ENCODE results near the gene GRM7. TPM values are rescaled to one million over a fixed set of nuclear protein-coding genes. Genes with fewer than 3 reads are reported as not detected.

The GRM7 gene
- total RNA-seq, 2 experiments from 2014 or later: not detected

GRCh38 chr3:7201784-7202183 lies 340.9 kb downstream of the GRM7 start:
- ChIA-PET POLR2A (no interaction called here), CTCF (no interaction called here)
- Mint-ChIP-seq H3K36me3 (ENCODE audit: low read depth) (no peaks in the 10 kb centered on the region), H3K4me3 (no peak overlapping the region), H3K27me3 (no peaks in the 10 kb centered on the region), H3K9me3 (peaks cover 2% of the 10 kb centered on the region), H3K27ac (no peak overlapping the region), H3K4me1 (peaks cover 5% of the 10 kb centered on the region)
- DNase-seq: no peak

- Mint-ChIP-seq H3K4me1 (peaks cover 11% of the 10 kb centered on the region), H3K27ac (no peak overlapping the region), H3K4me3 (no peak overlapping the region), H3K36me3 (ENCODE audit: low read depth) (no peaks in the 10 kb centered on the region), H3K27me3 (no peaks in the 10 kb centered on the region), H3K9me3 (peaks cover 2% of the 10 kb centered on the region)
- CTCF ChIA-PET: no interaction called here
- no peak for DNase-seq
- POLR2A ChIA-PET: interaction anchor here (0.6 kb wide), 1 partner anchor 40 kb away, joined by 3 read pairs; no protein-coding TSS in a partner anchor
Observed at GRCh38 chr3:7203969-7204847, 343.3 kb downstream of the GRM7 start.

- Mint-ChIP-seq H3K27me3 (no peaks in the 10 kb centered on the region), H3K27ac (no peak overlapping the region), H3K4me3 (no peak overlapping the region), H3K36me3 (ENCODE audit: low read depth) (no peaks in the 10 kb centered on the region), H3K9me3 (peaks cover 2% of the 10 kb centered on the region), H3K4me1 (peaks cover 14% of the 10 kb centered on the region)
- DNase-seq: no peak
- ChIA-PET POLR2A (interaction anchor here (0.6 kb wide), 1 partner anchor 39 kb away, joined by 3 read pairs; no protein-coding TSS in a partner anchor), CTCF (no interaction called here)
Observed at GRCh38 chr3:7204848-7205156, 343.9 kb downstream of the GRM7 start.

- Mint-ChIP-seq H3K4me1 (peaks cover 14% of the 10 kb centered on the region), H3K9me3 (peaks cover 2% of the 10 kb centered on the region), H3K27me3 (no peaks in the 10 kb centered on the region), H3K36me3 (ENCODE audit: low read depth) (no peaks in the 10 kb centered on the region), H3K27ac (no peak overlapping the region), H3K4me3 (peak overlapping the region; percentile 50)
- CTCF ChIA-PET: no interaction called here
- no peak for DNase-seq
- POLR2A ChIA-PET: no interaction called here
Observed at GRCh38 chr3:7205535-7205934, 344.6 kb downstream of the GRM7 start.

- peaks cover 2% of the 10 kb centered on the region for H3K9me3 Mint-ChIP-seq
- CTCF ChIA-PET: no interaction called here
- no peak for DNase-seq
- no peaks in the 10 kb centered on the region for H3K36me3 Mint-ChIP-seq (ENCODE audit: low read depth)
- H3K27ac Mint-ChIP-seq: peak overlapping the region; percentile 40
- H3K4me1 Mint-ChIP-seq: peaks cover 14% of the 10 kb centered on the region
- H3K27me3 Mint-ChIP-seq: no peaks in the 10 kb centered on the region
- POLR2A ChIA-PET: no interaction called here
- H3K4me3 Mint-ChIP-seq: peak overlapping the region; percentile 50
Observed at GRCh38 chr3:7205962-7206361, 345.0 kb downstream of the GRM7 start.

- peaks cover 2% of the 10 kb centered on the region for H3K9me3 Mint-ChIP-seq
- peaks cover 14% of the 10 kb centered on the region for H3K4me1 Mint-ChIP-seq
- H3K27ac Mint-ChIP-seq: no peak overlapping the region
- H3K4me3 Mint-ChIP-seq: no peak overlapping the region
- no peaks in the 10 kb centered on the region for H3K36me3 Mint-ChIP-seq (ENCODE audit: low read depth)
- POLR2A ChIA-PET: no interaction called here
- no peak for DNase-seq
- CTCF ChIA-PET: no interaction called here
- H3K27me3 Mint-ChIP-seq: no peaks in the 10 kb centered on the region
Observed at GRCh38 chr3:7207125-7207524, 346.2 kb downstream of the GRM7 start.

GRCh38 chr3:7207928-7208327 lies 347.0 kb downstream of the GRM7 start:
- Mint-ChIP-seq H3K9me3 (peaks cover 2% of the 10 kb centered on the region), H3K27ac (no peak overlapping the region), H3K36me3 (ENCODE audit: low read depth) (no peaks in the 10 kb centered on the region), H3K27me3 (no peaks in the 10 kb centered on the region), H3K4me3 (no peak overlapping the region), H3K4me1 (peaks cover 14% of the 10 kb centered on the region)
- ChIA-PET CTCF (no interaction called here), POLR2A (no interaction called here)
- DNase-seq: no peak

- Mint-ChIP-seq H3K27me3 (no peaks in the 10 kb centered on the region), H3K27ac (no peak overlapping the region), H3K9me3 (no peaks in the 10 kb centered on the region), H3K36me3 (ENCODE audit: low read depth) (no peaks in the 10 kb centered on the region), H3K4me1 (peaks cover 14% of the 10 kb centered on the region), H3K4me3 (no peak overlapping the region)
- ChIA-PET POLR2A (no interaction called here), CTCF (no interaction called here)
- no peak for DNase-seq
Observed at GRCh38 chr3:7209098-7209497, 348.2 kb downstream of the GRM7 start.

- H3K36me3 Mint-ChIP-seq (ENCODE audit: low read depth): no peaks in the 10 kb centered on the region
- POLR2A ChIA-PET: no interaction called here
- CTCF ChIA-PET: interaction anchor here (0.6 kb wide), 1 partner anchor 61 kb away, joined by 3 read pairs; no protein-coding TSS in a partner anchor
Observed at GRCh38 chr3:7211740-7212139, 350.8 kb downstream of the GRM7 start.

GRCh38 chr3:7215706-7216105 lies 354.8 kb downstream of the GRM7 start:
- Mint-ChIP-seq H3K9me3 (no peaks in the 10 kb centered on the region), H3K27ac (no peak overlapping the region), H3K4me3 (no peak overlapping the region), H3K36me3 (ENCODE audit: low read depth) (no peaks in the 10 kb centered on the region), H3K4me1 (no peaks in the 10 kb centered on the region), H3K27me3 (no peaks in the 10 kb centered on the region)
- POLR2A ChIA-PET: no interaction called here
- CTCF ChIA-PET: no interaction called here
- DNase-seq: no peak

More at GRCh38 chr3:7211740-7212139, 350.8 kb downstream of the GRM7 start:
- Mint-ChIP-seq H3K9me3 (no peaks in the 10 kb centered on the region), H3K4me3 (no peak overlapping the region), H3K27me3 (no peaks in the 10 kb centered on the region), H3K4me1 (peaks cover 8% of the 10 kb centered on the region), H3K27ac (no peak overlapping the region)
- no peak for DNase-seq

- Mint-ChIP-seq H3K4me1 (no peaks in the 10 kb centered on the region), H3K27me3 (no peaks in the 10 kb centered on the region), H3K4me3 (no peak overlapping the region), H3K27ac (no peak overlapping the region), H3K36me3 (ENCODE audit: low read depth) (no peaks in the 10 kb centered on the region), H3K9me3 (peaks cover 1% of the 10 kb centered on the region)
- CTCF ChIA-PET: no interaction called here
- POLR2A ChIA-PET: no interaction called here
- no peak for DNase-seq
Observed at GRCh38 chr3:7226393-7226792, 365.5 kb downstream of the GRM7 start.

GRCh38 chr3:7238565-7239295 lies 377.8 kb downstream of the GRM7 start:
- Mint-ChIP-seq H3K27me3 (no peaks in the 10 kb centered on the region), H3K27ac (no peak overlapping the region), H3K9me3 (peaks cover 6% of the 10 kb centered on the region), H3K36me3 (ENCODE audit: low read depth) (no peaks in the 10 kb centered on the region), H3K4me3 (no peak overlapping the region), H3K4me1 (no peaks in the 10 kb centered on the region)
- ChIA-PET CTCF (no interaction called here), POLR2A (no interaction called here)
- DNase-seq: no peak

GRCh38 chr3:7241584-7242302 lies 380.8 kb downstream of the GRM7 start:
- DNase-seq: no peak
- ChIA-PET POLR2A (no interaction called here), CTCF (no interaction called here)
- Mint-ChIP-seq H3K4me3 (no peak overlapping the region), H3K27ac (no peak overlapping the region), H3K36me3 (ENCODE audit: low read depth) (no peaks in the 10 kb centered on the region), H3K27me3 (no peaks in the 10 kb centered on the region), H3K4me1 (no peaks in the 10 kb centered on the region), H3K9me3 (peaks cover 6% of the 10 kb centered on the region)
